Muscle layer of colon (tissue), 2 donors: ENCODE measurements around the gene CNKSR3.
A peak's percentile ranks its signal among the peaks of the same experiment; 100 is the strongest.

Experiments used
- H3K27ac ChIP-seq: one replicate; pipeline ENCODE4 v1.7.0; 2013; ENCODE audit warnings: low read depth, mild to moderate bottlenecking, low read length, moderate library complexity
- H3K27me3 ChIP-seq, 2 donors: one replicate each; pipeline ENCODE4 v1.7.0; 2013; ENCODE audit warnings: low read length in 2 of 2, mild to moderate bottlenecking in 2 of 2; ENCODE audit not compliant: insufficient read depth in 2 of 2, control insufficient read depth in 1 of 2
- H3K36me3 ChIP-seq: one replicate; pipeline ENCODE4 v1.7.0; 2013; ENCODE audit warnings: mild to moderate bottlenecking, low read length; ENCODE audit not compliant: insufficient read depth
- H3K4me1 ChIP-seq: one replicate; pipeline ENCODE4 v1.7.0; 2013; ENCODE audit warnings: mild to moderate bottlenecking, low read length; ENCODE audit not compliant: insufficient read depth
- H3K4me3 ChIP-seq, 2 donors: one replicate each; pipeline ENCODE4 v1.7.0; 2013; ENCODE audit warnings: low read length in 2 of 2, low read depth in 1 of 2, mild to moderate bottlenecking in 1 of 2, moderate library complexity in 1 of 2
- H3K9ac ChIP-seq: one replicate; pipeline ENCODE4 v1.7.0; 2013; ENCODE audit warnings: low read length
- H3K9me3 ChIP-seq: one replicate; pipeline ENCODE4 v1.7.0; 2013; ENCODE audit warnings: mild to moderate bottlenecking, low read length
- donor health status: abdominal sarcoma.
- donor health status: Adenocarcinoma of cecum.

CNKSR3 gene

GRCh38 chr6:154487367-154488247, 22.9 kb downstream of the CNKSR3 start:
- Histone ChIP-seq H3K27me3 (no peaks in the 10 kb centered on the region), H3K4me3 (no peak overlapping the region), H3K36me3 (no peaks in the 10 kb centered on the region), H3K27ac (peak overlapping the region; percentile 27), H3K4me1 (peaks cover 40% of the 10 kb centered on the region), H3K9me3 (no peaks in the 10 kb centered on the region), H3K9ac (no peak overlapping the region)

- no peak overlapping the region for H3K27ac ChIP-seq
- peaks cover 44% of the 10 kb centered on the region for H3K4me1 ChIP-seq
- H3K27me3 ChIP-seq, result no peaks in the 10 kb centered on the region
- H3K9me3 ChIP-seq, result no peaks in the 10 kb centered on the region
- H3K9ac ChIP-seq, result no peak overlapping the region
- no peaks in the 10 kb centered on the region for H3K36me3 ChIP-seq
- no peak overlapping the region for H3K4me3 ChIP-seq
Observed at GRCh38 chr6:154485815-154486214, 24.7 kb downstream of the CNKSR3 start.

- no peak overlapping the region for H3K4me3 ChIP-seq
- H3K9ac ChIP-seq, result no peak overlapping the region
- no peaks in the 10 kb centered on the region for H3K27me3 ChIP-seq
- H3K4me1 ChIP-seq, result peaks cover 49% of the 10 kb centered on the region
- no peaks in the 10 kb centered on the region for H3K36me3 ChIP-seq
- H3K27ac ChIP-seq, result no peak overlapping the region
- H3K9me3 ChIP-seq, result no peaks in the 10 kb centered on the region
Observed at GRCh38 chr6:154484942-154485341, 25.5 kb downstream of the CNKSR3 start.

GRCh38 chr6:154482858-154483257, 27.6 kb downstream of the CNKSR3 start:
- Histone ChIP-seq H3K27ac (peak overlapping the region; percentile 62), H3K9me3 (no peaks in the 10 kb centered on the region), H3K9ac (no peak overlapping the region), H3K27me3 (no peaks in the 10 kb centered on the region), H3K4me3 (no peak overlapping the region), H3K36me3 (no peaks in the 10 kb centered on the region), H3K4me1 (peaks cover 56% of the 10 kb centered on the region)

GRCh38 chr6:154481521-154482013, 28.9 kb downstream of the CNKSR3 start:
- Histone ChIP-seq H3K36me3 (no peaks in the 10 kb centered on the region), H3K27me3 (no peaks in the 10 kb centered on the region), H3K9ac (no peak overlapping the region), H3K9me3 (no peaks in the 10 kb centered on the region), H3K4me1 (peaks cover 56% of the 10 kb centered on the region), H3K4me3 (no peak overlapping the region), H3K27ac (peak overlapping the region; percentile 70)

GRCh38 chr6:154479771-154480639, 30.5 kb downstream of the CNKSR3 start:
- Histone ChIP-seq H3K27me3 (no peaks in the 10 kb centered on the region), H3K27ac (peak overlapping the region; percentile 84), H3K4me3 (peak overlapping the region in 1 of 2 donors; percentile 21), H3K9me3 (no peaks in the 10 kb centered on the region), H3K36me3 (no peaks in the 10 kb centered on the region), H3K4me1 (peaks cover 55% of the 10 kb centered on the region), H3K9ac (no peak overlapping the region)

GRCh38 chr6:154479351-154479769, 31.1 kb downstream of the CNKSR3 start:
- H3K27me3 ChIP-seq, result no peaks in the 10 kb centered on the region
- H3K4me3 ChIP-seq, result peak overlapping the region in 1 of 2 donors; percentile 21
- H3K4me1 ChIP-seq, result peaks cover 55% of the 10 kb centered on the region
- H3K9ac ChIP-seq, result no peak overlapping the region
- peak overlapping the region; percentile 84 for H3K27ac ChIP-seq
- no peaks in the 10 kb centered on the region for H3K9me3 ChIP-seq
- H3K36me3 ChIP-seq, result no peaks in the 10 kb centered on the region

- Histone ChIP-seq H3K27ac (peak overlapping the region; percentile 84), H3K9me3 (no peaks in the 10 kb centered on the region), H3K4me1 (peaks cover 53% of the 10 kb centered on the region), H3K27me3 (no peaks in the 10 kb centered on the region), H3K9ac (no peak overlapping the region), H3K36me3 (no peaks in the 10 kb centered on the region), H3K4me3 (no peak overlapping the region)
Observed at GRCh38 chr6:154478701-154479060, 31.8 kb downstream of the CNKSR3 start.

GRCh38 chr6:154478021-154478700, 32.3 kb downstream of the CNKSR3 start:
- H3K9me3 ChIP-seq, result no peaks in the 10 kb centered on the region
- H3K27me3 ChIP-seq, result no peaks in the 10 kb centered on the region
- H3K4me3 ChIP-seq, result no peak overlapping the region
- peak overlapping the region; percentile 84 for H3K27ac ChIP-seq
- H3K4me1 ChIP-seq, result peaks cover 48% of the 10 kb centered on the region
- H3K9ac ChIP-seq, result no peak overlapping the region
- no peaks in the 10 kb centered on the region for H3K36me3 ChIP-seq

GRCh38 chr6:154476494-154476893, 34.0 kb downstream of the CNKSR3 start:
- Histone ChIP-seq H3K27ac (no peak overlapping the region), H3K36me3 (no peaks in the 10 kb centered on the region), H3K27me3 (no peaks in the 10 kb centered on the region), H3K9me3 (no peaks in the 10 kb centered on the region), H3K4me3 (no peak overlapping the region), H3K4me1 (peaks cover 44% of the 10 kb centered on the region), H3K9ac (no peak overlapping the region)
